Frontal cortex (tissue), 4 donors: Measurements from ENCODE around the gene ARGLU1. TPM values are rescaled to one million over a fixed set of nuclear protein-coding genes. Genes with fewer than 3 reads are reported as not detected.

Experiments used
- DNase-seq, 2 donors: peaks; one replicate each; pipeline ENCODE4 v3.0.0; 2012; ENCODE audit warnings: low spot score in 2 of 2
- FAIRE-seq: peaks from 2 replicates; lab custom pipeline; 2012; peaks lifted over from hg19 to GRCh38; lab: Jason Lieb, UNC
- total RNA-seq: library from RNA; depleted of rRNA; stranded (reverse); fragments of >200 nt; gene quantifications from one replicate; pipeline ENCODE4 v1.2.3, GENCODE V29; 2014
- donor health status: control.
- donor health status: control.
- donor health status: control.

Gene ARGLU1
- total RNA-seq, 1 donor from 2014 or later: 97.4 TPM

- FAIRE-seq: no peak
Observed at GRCh38 chr13:106528718-106529414, 39.1 kb downstream of the ARGLU1 start.

GRCh38 chr13:106527826-106528225 lies 40.1 kb downstream of the ARGLU1 start:
- FAIRE-seq: no peak

More at GRCh38 chr13:106528718-106529414, 39.1 kb downstream of the ARGLU1 start:
- DNase-seq: no peak

GRCh38 chr13:106527445-106527801 lies 40.5 kb downstream of the ARGLU1 start:
- no peak for FAIRE-seq
- no peak for DNase-seq

More at GRCh38 chr13:106527826-106528225, 40.1 kb downstream of the ARGLU1 start:
- no peak for DNase-seq

GRCh38 chr13:106526738-106527444 lies 41.0 kb downstream of the ARGLU1 start:
- no peak for FAIRE-seq
- DNase-seq: no peak

- FAIRE-seq: no peak
- DNase-seq: no peak
Observed at GRCh38 chr13:106525865-106526264, 42.1 kb downstream of the ARGLU1 start.

- FAIRE-seq: no peak
- DNase-seq: no peak
Observed at GRCh38 chr13:106524108-106524507, 43.8 kb downstream of the ARGLU1 start.

- DNase-seq (no peak), FAIRE-seq (no peak)
Observed at GRCh38 chr13:106523576-106523975, 44.4 kb downstream of the ARGLU1 start.

- DNase-seq: no peak
- no peak for FAIRE-seq
Observed at GRCh38 chr13:106522898-106523525, 44.9 kb downstream of the ARGLU1 start.

- DNase-seq (no peak), FAIRE-seq (no peak)
Observed at GRCh38 chr13:106522112-106522705, 45.7 kb downstream of the ARGLU1 start.

- FAIRE-seq (no peak), DNase-seq (no peak)
Observed at GRCh38 chr13:106521095-106521799, 46.7 kb downstream of the ARGLU1 start.

GRCh38 chr13:106520251-106521054 lies 47.5 kb downstream of the ARGLU1 start:
- no peak for DNase-seq

GRCh38 chr13:106518512-106518911 lies 49.4 kb downstream of the ARGLU1 start:
- DNase-seq (no peak), FAIRE-seq (no peak)

More at GRCh38 chr13:106520251-106521054, 47.5 kb downstream of the ARGLU1 start:
- peak; percentile 37 for FAIRE-seq

- no peak for DNase-seq
- no peak for FAIRE-seq
Observed at GRCh38 chr13:106517109-106517847, 50.7 kb downstream of the ARGLU1 start.

GRCh38 chr13:106515635-106516254 lies 52.2 kb downstream of the ARGLU1 start:
- DNase-seq: no peak
- no peak for FAIRE-seq

- DNase-seq (no peak), FAIRE-seq (no peak)
Observed at GRCh38 chr13:106514928-106515634, 52.9 kb downstream of the ARGLU1 start.

GRCh38 chr13:106513025-106513983 lies 54.6 kb downstream of the ARGLU1 start:
- DNase-seq: no peak
- FAIRE-seq: no peak
